B cell (primary cell): ENCODE measurements around the gene CNOT6. TPM values are rescaled to one million over a fixed set of nuclear protein-coding genes. Genes with fewer than 3 reads are reported as not detected.

Experiments
- ATAC-seq: fragments of 200-7000 bp; cut with Tn5 transposase; one replicate; pipeline ENCODE4 v1.10.0; 2021; ENCODE audit warnings: low read depth, mild to moderate bottlenecking, moderate number of reproducible peaks, moderate library complexity
- CTCF ChIA-PET: fragments of 350-600 bp; sonication (Branson Sonifier 250); formaldehyde crosslinking; loops from one replicate; lab custom pipeline; 2021; ENCODE audit warnings: antibody characterized with exemption, inconsistent platforms; lab: Charles Lee
- POLR2A ChIA-PET: fragments of 350-600 bp; sonication (Branson Sonifier 250); formaldehyde crosslinking; loops from one replicate; lab custom pipeline; 2021; ENCODE audit warnings: antibody characterized with exemption; lab: Charles Lee
- DNase-seq: peaks from one replicate; pipeline ENCODE4 v3.0.0; 2013
- H2AFZ ChIP-seq: 2 replicates; pipeline ENCODE4 v1.6.1; 2012; ENCODE audit warnings: mild to moderate bottlenecking, low read depth, low read length; ENCODE audit not compliant: insufficient read depth, poor library complexity, severe bottlenecking
- H3K27ac ChIP-seq, 2 donors: 1 replicate in 1 of 2; 2 replicates in 1 of 2; pipeline ENCODE4 v1.5.1; 2012 to 2013; ENCODE audit warnings: low read length in 2 of 2, mild to moderate bottlenecking in 2 of 2, moderate library complexity in 1 of 2
- H3K27me3 ChIP-seq, 4 experiments: fragments of 200-600 bp in 1 of 4; sonication (generic) in 1 of 4; replicated peaks in 1 of 4; 1 replicate in 2 of 4; 2 replicates in 2 of 4; pipeline versions ENCODE4 v1.6.1 to v1.7.0; 2013 to 2016; ENCODE audit warnings: low read length in 3 of 4, mild to moderate bottlenecking in 2 of 4, mixed read lengths in 1 of 4, moderate library complexity in 1 of 4; ENCODE audit not compliant: insufficient read depth in 4 of 4, control insufficient read depth in 3 of 4; ENCODE audit errors: control extremely low read depth in 1 of 4
- H3K36me3 ChIP-seq, 2 experiments: replicated peaks in 1 of 2; 1 replicate in 1 of 2; 2 replicates in 1 of 2; pipeline versions ENCODE4 v1.6.1 to v1.7.1; 2013; ENCODE audit warnings: low read length in 1 of 2; ENCODE audit not compliant: insufficient read depth in 2 of 2, control insufficient read depth in 1 of 2; ENCODE audit errors: control extremely low read depth in 1 of 2, extremely low read depth in 1 of 2
- H3K4me1 ChIP-seq, 2 donors: fragments of 200-600 bp in 1 of 2; sonication (generic) in 1 of 2; 1 replicate in 1 of 2; 2 replicates in 1 of 2; pipeline versions ENCODE4 v1.5.1 to v1.6.1; 2013 to 2017; ENCODE audit warnings: low read length in 2 of 2; ENCODE audit not compliant: control insufficient read depth in 2 of 2, insufficient read depth in 2 of 2
- H3K4me2 ChIP-seq: replicated peaks from 2 replicates; pipeline ENCODE3; 2012; ENCODE audit warnings: mild to moderate bottlenecking, low read depth, low read length; ENCODE audit not compliant: poor library complexity, severe bottlenecking
- H3K4me3 ChIP-seq, 5 experiments: fragments of 200-600 bp in 1 of 5; sonication (generic) in 1 of 5; 1 replicate in 3 of 5; 2 replicates in 2 of 5; pipeline versions ENCODE4 v1.5.1 to v1.7.0; 2011 to 2016; ENCODE audit warnings: low read length in 4 of 5, mild to moderate bottlenecking in 4 of 5, low read depth in 2 of 5, control low read depth in 1 of 5, moderate library complexity in 1 of 5; ENCODE audit not compliant: insufficient read depth in 1 of 5; ENCODE audit errors: control extremely low read depth in 1 of 5, extremely low read depth in 1 of 5
- H3K79me2 ChIP-seq: fragments of 200-600 bp; sonication (generic); one replicate; pipeline ENCODE4 v1.6.0; 2016; ENCODE audit warnings: low read length; ENCODE audit not compliant: control insufficient read depth, insufficient read depth
- H3K9ac ChIP-seq: fragments of 200-600 bp; sonication (generic); 2 replicates; pipeline ENCODE4 v1.6.1; 2017; ENCODE audit warnings: mild to moderate bottlenecking, low read length, moderate library complexity
- H3K9me3 ChIP-seq, 3 donors: one replicate each; pipeline versions ENCODE4 v1.6.1 to v1.7.1; 2013; ENCODE audit warnings: low read length in 2 of 3; ENCODE audit not compliant: control insufficient read depth in 2 of 3, insufficient read depth in 1 of 3; ENCODE audit errors: control extremely low read depth in 1 of 3
- H4K20me1 ChIP-seq: 2 replicates; pipeline ENCODE4 v1.6.0; 2012; ENCODE audit warnings: mild to moderate bottlenecking, low read length; ENCODE audit not compliant: insufficient read depth, control insufficient read depth, poor library complexity, severe bottlenecking
- H3K27ac Mint-ChIP-seq: one replicate; pipeline ENCODE4 v1.8.0; 2021; ENCODE audit warnings: mixed read lengths
- H3K27me3 Mint-ChIP-seq: one replicate; pipeline ENCODE4 v1.8.0; 2021; ENCODE audit warnings: mixed read lengths
- H3K4me1 Mint-ChIP-seq: one replicate; pipeline ENCODE4 v1.8.0; 2021; ENCODE audit warnings: mixed read lengths
- H3K4me3 Mint-ChIP-seq: one replicate; pipeline ENCODE4 v1.8.0; 2021; ENCODE audit warnings: mixed read lengths
- H3K9me3 Mint-ChIP-seq: one replicate; pipeline ENCODE4 v1.8.0; 2022; ENCODE audit warnings: mixed read lengths; ENCODE audit not compliant: insufficient read depth
- EZH2 ChIP-seq: IDR thresholded peaks from 2 replicates; pipeline ENCODE4 v1.6.1; 2012; ENCODE audit warnings: borderline replicate concordance, low read depth, mild to moderate bottlenecking, moderate library complexity, low read length; ENCODE audit not compliant: insufficient read depth, poor library complexity, severe bottlenecking
- WGBS: methylation state at CpG from one replicate; pipeline ENCODE4 v1.1.5; 2013; ENCODE audit warnings: missing lambda C conversion rate; ENCODE audit not compliant: insufficient coverage; 5-methylcytosine and 5-hydroxymethylcytosine counted together
- intact Hi-C: fragments of 100-400 bp; cut with micrococcal nuclease; formaldehyde crosslinking; loops from one replicate; pipeline ENCODE4 v1.10.0; 2022
- polyA plus RNA-seq: library from polyadenylated mRNA; depleted of rRNA; stranded (reverse); fragments of >200 nt; gene quantifications from 2 replicates; pipeline ENCODE4 v1.2.3, GENCODE V29; 2012
- total RNA-seq, 2 donors: library from RNA; stranded (reverse); fragments of 120-200 nt in 1 of 2; gene quantifications; 1 replicate in 1 of 2; 2 replicates in 1 of 2; pipeline versions ENCODE4 v1.2.3 to v1.2.4, GENCODE V29; 2013 to 2022
- TF ChIP-seq, protein P1 (sequence below): fragments of 200-600 bp; IDR thresholded peaks from one replicate; pipeline ENCODE4 v1.8.0; 2022; ENCODE audit warnings: antibody characterized with exemption, mild to moderate bottlenecking

CNOT6 gene
- total and polyA plus RNA-seq, 2 donors (not counting 1 experiment from before 2014, with no cell fraction given), result 4.3 to 31.1 TPM

DNA sequence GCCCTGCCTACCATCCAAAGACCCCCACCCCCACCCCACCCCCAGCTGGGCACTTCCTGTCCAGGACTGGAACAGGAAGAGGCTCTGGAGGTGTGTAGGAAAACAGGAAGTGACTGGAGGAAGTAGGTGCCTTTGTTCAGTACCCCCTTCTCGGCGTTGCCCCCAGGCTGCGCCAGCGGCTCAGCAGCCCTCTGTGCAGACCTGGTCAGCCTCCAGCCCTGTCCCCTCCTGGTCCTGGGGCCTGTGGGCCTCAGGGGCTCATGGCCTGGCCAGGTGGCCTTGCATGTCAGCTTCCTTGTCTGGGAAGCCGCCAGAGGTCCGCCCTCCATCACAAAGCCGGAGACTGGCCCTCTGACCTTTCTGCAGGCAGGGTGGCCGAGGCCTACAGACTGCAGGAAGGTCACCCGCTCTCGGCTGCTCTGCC is 129.2 kb downstream of the CNOT6 start:
- no peaks in the 10 kb centered on the region for H3K36me3 ChIP-seq
- DNase-seq, result no peak
- no peaks in the 10 kb centered on the region for H3K4me1 ChIP-seq
- ATAC-seq, result no peak
- Mint-ChIP-seq H3K4me3 (no peak overlapping the region), H3K9me3 (no peaks in the 10 kb centered on the region), H3K27me3 (no peaks in the 10 kb centered on the region), H3K27ac (no peak overlapping the region), H3K4me1 (peaks cover 2% of the 10 kb centered on the region)
- H3K4me2 ChIP-seq, result no peak overlapping the region
- intact Hi-C loops, result no loop called here
- POLR2A ChIA-PET, result no interaction called here
- CTCF ChIA-PET, result no interaction called here
- H3K4me3 ChIP-seq, result no peak overlapping the region
- H3K27me3 ChIP-seq, result no peaks in the 10 kb centered on the region
- no peak for TF ChIP-seq EZH2
- TF ChIP-seq, protein P1, sequence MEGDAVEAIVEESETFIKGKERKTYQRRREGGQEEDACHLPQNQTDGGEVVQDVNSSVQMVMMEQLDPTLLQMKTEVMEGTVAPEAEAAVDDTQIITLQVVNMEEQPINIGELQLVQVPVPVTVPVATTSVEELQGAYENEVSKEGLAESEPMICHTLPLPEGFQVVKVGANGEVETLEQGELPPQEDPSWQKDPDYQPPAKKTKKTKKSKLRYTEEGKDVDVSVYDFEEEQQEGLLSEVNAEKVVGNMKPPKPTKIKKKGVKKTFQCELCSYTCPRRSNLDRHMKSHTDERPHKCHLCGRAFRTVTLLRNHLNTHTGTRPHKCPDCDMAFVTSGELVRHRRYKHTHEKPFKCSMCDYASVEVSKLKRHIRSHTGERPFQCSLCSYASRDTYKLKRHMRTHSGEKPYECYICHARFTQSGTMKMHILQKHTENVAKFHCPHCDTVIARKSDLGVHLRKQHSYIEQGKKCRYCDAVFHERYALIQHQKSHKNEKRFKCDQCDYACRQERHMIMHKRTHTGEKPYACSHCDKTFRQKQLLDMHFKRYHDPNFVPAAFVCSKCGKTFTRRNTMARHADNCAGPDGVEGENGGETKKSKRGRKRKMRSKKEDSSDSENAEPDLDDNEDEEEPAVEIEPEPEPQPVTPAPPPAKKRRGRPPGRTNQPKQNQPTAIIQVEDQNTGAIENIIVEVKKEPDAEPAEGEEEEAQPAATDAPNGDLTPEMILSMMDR, result no peak
- H3K9me3 ChIP-seq, result peaks cover 0 to 2% (median 0%) of the 10 kb centered on the region in 3 donors
- no peak overlapping the region for H3K9ac ChIP-seq
- H3K27ac ChIP-seq, result no peak overlapping the region
- H3K79me2 ChIP-seq, result no peaks in the 10 kb centered on the region
- H2AFZ ChIP-seq, result no peak overlapping the region
- 83% methylated on average over 10 of the region's 10 CpGs for WGBS
- H4K20me1 ChIP-seq, result no peaks in the 10 kb centered on the region

DNA sequence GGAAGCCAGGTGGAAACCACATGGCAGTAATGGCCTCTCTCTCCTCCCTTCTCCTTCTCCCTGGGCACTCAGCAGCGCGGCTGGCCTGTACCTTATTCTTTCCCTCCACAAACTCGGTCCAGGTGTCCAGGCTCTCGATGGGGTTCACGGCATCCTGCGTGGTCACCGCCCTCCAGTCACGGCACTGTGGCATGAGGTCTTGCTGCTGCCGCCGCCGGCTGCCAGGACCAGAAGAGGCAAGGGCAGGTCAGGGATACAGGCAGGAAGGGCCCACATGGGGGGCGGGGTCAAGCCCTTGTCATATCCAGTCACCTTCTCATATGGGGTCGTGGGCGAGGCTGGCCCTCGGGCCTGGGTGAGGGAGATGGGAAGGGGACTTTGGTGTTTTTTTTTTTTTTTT is 129.7 kb downstream of the CNOT6 start:
- intact Hi-C loops, result no loop called here
- Histone ChIP-seq H3K27ac (no peak overlapping the region), H3K4me1 (no peaks in the 10 kb centered on the region), H3K4me3 (no peak overlapping the region), H3K36me3 (no peaks in the 10 kb centered on the region), H4K20me1 (no peaks in the 10 kb centered on the region), H3K27me3 (no peaks in the 10 kb centered on the region), H2AFZ (no peak overlapping the region), H3K79me2 (no peaks in the 10 kb centered on the region), H3K9ac (no peak overlapping the region), H3K4me2 (no peak overlapping the region), H3K9me3 (peaks cover 0 to 2% (median 0%) of the 10 kb centered on the region in 3 donors)
- ChIA-PET POLR2A (no interaction called here), CTCF (no interaction called here)
- WGBS, result 95% methylated on average over 7 of the region's 15 CpGs
- TF ChIP-seq EZH2, result no peak
- TF ChIP-seq, protein P1, result no peak
- ATAC-seq (no peak), DNase-seq (no peak)
- H3K9me3 Mint-ChIP-seq, result no peaks in the 10 kb centered on the region
- peaks cover 2% of the 10 kb centered on the region for H3K4me1 Mint-ChIP-seq
- no peaks in the 10 kb centered on the region for H3K27me3 Mint-ChIP-seq
- H3K4me3 Mint-ChIP-seq, result no peak overlapping the region
- no peak overlapping the region for H3K27ac Mint-ChIP-seq
